Mucosa of rectum (tissue), 2 donors: Measurements from ENCODE around the gene MPIG6B.
A peak's percentile ranks its signal among the peaks of the same experiment; 100 is the strongest.

Source experiments
- H3K27ac ChIP-seq, 2 donors: one replicate each; pipeline ENCODE4 v1.7.0; 2013; ENCODE audit warnings: inconsistent platforms in 2 of 2, low read depth in 2 of 2, low read length in 2 of 2
- H3K27me3 ChIP-seq, 2 donors: one replicate each; pipeline ENCODE4 v1.7.0; 2013; ENCODE audit warnings: low read length in 2 of 2; ENCODE audit not compliant: control insufficient read depth in 2 of 2, insufficient read depth in 2 of 2
- H3K36me3 ChIP-seq, 2 donors: one replicate each; pipeline ENCODE4 v1.7.0; 2013; ENCODE audit warnings: low read length in 2 of 2; ENCODE audit not compliant: control insufficient read depth in 2 of 2, insufficient read depth in 2 of 2
- H3K4me1 ChIP-seq, 2 donors: one replicate each; pipeline ENCODE4 v1.7.0; 2013; ENCODE audit warnings: low read length in 2 of 2, mild to moderate bottlenecking in 1 of 2; ENCODE audit not compliant: control insufficient read depth in 2 of 2, insufficient read depth in 2 of 2
- H3K4me3 ChIP-seq, 2 donors: one replicate each; pipeline ENCODE4 v1.7.0; 2013; ENCODE audit warnings: low read length in 2 of 2
- H3K9ac ChIP-seq, 2 donors: one replicate each; pipeline ENCODE4 v1.7.0; 2013; ENCODE audit warnings: low read length in 2 of 2, low read depth in 1 of 2, mild to moderate bottlenecking in 1 of 2
- H3K9me3 ChIP-seq, 2 donors: one replicate each; pipeline ENCODE4 v1.7.0; 2013; ENCODE audit warnings: low read length in 2 of 2; ENCODE audit not compliant: control insufficient read depth in 2 of 2
- donor health status: healthy.
- donor health status: Normal muscosa, but diverticular disease.

Gene MPIG6B

GRCh38 chr6:31687860-31688693, 35.1 kb upstream of the MPIG6B start:
- H3K9me3 ChIP-seq, result no peaks in the 10 kb centered on the region
- H3K36me3 ChIP-seq, result peaks cover 51 to 61% of the 10 kb centered on the region in 2 donors
- no peak overlapping the region for H3K9ac ChIP-seq
- peaks cover 8 to 19% of the 10 kb centered on the region in 2 donors for H3K4me1 ChIP-seq
- no peak overlapping the region for H3K4me3 ChIP-seq
- H3K27ac ChIP-seq, result no peak overlapping the region
- H3K27me3 ChIP-seq, result no peaks in the 10 kb centered on the region

- H3K9me3 ChIP-seq, result no peaks in the 10 kb centered on the region
- H3K9ac ChIP-seq, result peak overlapping the region in 1 of 2 donors; percentile 1
- peaks cover 8 to 19% of the 10 kb centered on the region in 2 donors for H3K4me1 ChIP-seq
- H3K4me3 ChIP-seq, result no peak overlapping the region
- no peaks in the 10 kb centered on the region for H3K27me3 ChIP-seq
- peak overlapping the region; percentile 35 to 42 for H3K27ac ChIP-seq
- H3K36me3 ChIP-seq, result peaks cover 62 to 73% of the 10 kb centered on the region in 2 donors
Observed at GRCh38 chr6:31689249-31690110, 33.7 kb upstream of the MPIG6B start.

- peaks cover 8 to 19% of the 10 kb centered on the region in 2 donors for H3K4me1 ChIP-seq
- H3K9me3 ChIP-seq, result no peaks in the 10 kb centered on the region
- H3K9ac ChIP-seq, result peak overlapping the region in 1 of 2 donors; percentile 1
- H3K27me3 ChIP-seq, result no peaks in the 10 kb centered on the region
- H3K27ac ChIP-seq, result peak overlapping the region; percentile 56 to 64
- H3K4me3 ChIP-seq, result no peak overlapping the region
- peaks cover 69 to 81% of the 10 kb centered on the region in 2 donors for H3K36me3 ChIP-seq
Observed at GRCh38 chr6:31690231-31691077, 32.7 kb upstream of the MPIG6B start.

- Histone ChIP-seq H3K27me3 (no peaks in the 10 kb centered on the region), H3K27ac (peak overlapping the region; percentile 56 to 64), H3K4me3 (no peak overlapping the region), H3K9ac (no peak overlapping the region), H3K36me3 (peaks cover 69 to 81% of the 10 kb centered on the region in 2 donors), H3K4me1 (peaks cover 8 to 19% of the 10 kb centered on the region in 2 donors), H3K9me3 (no peaks in the 10 kb centered on the region)
Observed at GRCh38 chr6:31691078-31691463, 32.1 kb upstream of the MPIG6B start.

- no peak overlapping the region for H3K27ac ChIP-seq
- H3K4me1 ChIP-seq, result peaks cover 8 to 19% of the 10 kb centered on the region in 2 donors
- no peak overlapping the region for H3K4me3 ChIP-seq
- H3K9ac ChIP-seq, result no peak overlapping the region
- peaks cover 69 to 80% of the 10 kb centered on the region in 2 donors for H3K36me3 ChIP-seq
- no peaks in the 10 kb centered on the region for H3K9me3 ChIP-seq
- no peaks in the 10 kb centered on the region for H3K27me3 ChIP-seq
Observed at GRCh38 chr6:31691564-31692108, 31.5 kb upstream of the MPIG6B start.

GRCh38 chr6:31692353-31692752, 30.8 kb upstream of the MPIG6B start:
- peaks cover 69 to 75% of the 10 kb centered on the region in 2 donors for H3K36me3 ChIP-seq
- H3K27me3 ChIP-seq, result no peaks in the 10 kb centered on the region
- H3K9me3 ChIP-seq, result no peaks in the 10 kb centered on the region
- H3K27ac ChIP-seq, result no peak overlapping the region
- no peak overlapping the region for H3K4me3 ChIP-seq
- no peak overlapping the region for H3K9ac ChIP-seq
- H3K4me1 ChIP-seq, result peaks cover 8 to 19% of the 10 kb centered on the region in 2 donors

- no peaks in the 10 kb centered on the region for H3K9me3 ChIP-seq
- peaks cover 68 to 74% of the 10 kb centered on the region in 2 donors for H3K36me3 ChIP-seq
- no peaks in the 10 kb centered on the region for H3K27me3 ChIP-seq
- peaks cover 8 to 19% of the 10 kb centered on the region in 2 donors for H3K4me1 ChIP-seq
- H3K9ac ChIP-seq, result no peak overlapping the region
- H3K4me3 ChIP-seq, result no peak overlapping the region
- H3K27ac ChIP-seq, result no peak overlapping the region
Observed at GRCh38 chr6:31692886-31693285, 30.3 kb upstream of the MPIG6B start.

GRCh38 chr6:31693535-31693934, 29.6 kb upstream of the MPIG6B start:
- Histone ChIP-seq H3K27me3 (no peaks in the 10 kb centered on the region), H3K4me3 (no peak overlapping the region), H3K4me1 (peaks cover 8 to 19% of the 10 kb centered on the region in 2 donors), H3K27ac (no peak overlapping the region), H3K36me3 (peaks cover 61 to 68% of the 10 kb centered on the region in 2 donors), H3K9ac (no peak overlapping the region), H3K9me3 (no peaks in the 10 kb centered on the region)

- Histone ChIP-seq H3K36me3 (peaks cover 37 to 48% of the 10 kb centered on the region in 2 donors), H3K27ac (no peak overlapping the region), H3K4me1 (peaks cover 17 to 19% of the 10 kb centered on the region in 2 donors), H3K27me3 (no peaks in the 10 kb centered on the region), H3K9me3 (no peaks in the 10 kb centered on the region), H3K4me3 (no peak overlapping the region), H3K9ac (no peak overlapping the region)
Observed at GRCh38 chr6:31697555-31697954, 25.6 kb upstream of the MPIG6B start.
